ENCODE results near the gene SYCP2L.

SYCP2L gene

GRCh38 chr6:10970731-10971130 lies 83.9 kb downstream of the SYCP2L start:
- Histone ChIP-seq H3K4me3 (replicated peaks; ENCODE audit: insufficient read depth, low read length) (no peak overlapping the region), H3K27ac (replicated peaks) (no peak overlapping the region), H3K27me3 (ENCODE audit: insufficient read depth, poor library complexity, severe bottlenecking) (no peaks in the 10 kb centered on the region)
- no peak for TF ChIP-seq SPI1 (IDR thresholded peaks at IDR 0.05; ENCODE audit: borderline replicate concordance, low read depth)
- TF ChIP-seq CTCF (IDR thresholded peaks at IDR 0.05; ENCODE audit: insufficient read depth, low read length) = no peak
- TF ChIP-seq, protein P1, sequence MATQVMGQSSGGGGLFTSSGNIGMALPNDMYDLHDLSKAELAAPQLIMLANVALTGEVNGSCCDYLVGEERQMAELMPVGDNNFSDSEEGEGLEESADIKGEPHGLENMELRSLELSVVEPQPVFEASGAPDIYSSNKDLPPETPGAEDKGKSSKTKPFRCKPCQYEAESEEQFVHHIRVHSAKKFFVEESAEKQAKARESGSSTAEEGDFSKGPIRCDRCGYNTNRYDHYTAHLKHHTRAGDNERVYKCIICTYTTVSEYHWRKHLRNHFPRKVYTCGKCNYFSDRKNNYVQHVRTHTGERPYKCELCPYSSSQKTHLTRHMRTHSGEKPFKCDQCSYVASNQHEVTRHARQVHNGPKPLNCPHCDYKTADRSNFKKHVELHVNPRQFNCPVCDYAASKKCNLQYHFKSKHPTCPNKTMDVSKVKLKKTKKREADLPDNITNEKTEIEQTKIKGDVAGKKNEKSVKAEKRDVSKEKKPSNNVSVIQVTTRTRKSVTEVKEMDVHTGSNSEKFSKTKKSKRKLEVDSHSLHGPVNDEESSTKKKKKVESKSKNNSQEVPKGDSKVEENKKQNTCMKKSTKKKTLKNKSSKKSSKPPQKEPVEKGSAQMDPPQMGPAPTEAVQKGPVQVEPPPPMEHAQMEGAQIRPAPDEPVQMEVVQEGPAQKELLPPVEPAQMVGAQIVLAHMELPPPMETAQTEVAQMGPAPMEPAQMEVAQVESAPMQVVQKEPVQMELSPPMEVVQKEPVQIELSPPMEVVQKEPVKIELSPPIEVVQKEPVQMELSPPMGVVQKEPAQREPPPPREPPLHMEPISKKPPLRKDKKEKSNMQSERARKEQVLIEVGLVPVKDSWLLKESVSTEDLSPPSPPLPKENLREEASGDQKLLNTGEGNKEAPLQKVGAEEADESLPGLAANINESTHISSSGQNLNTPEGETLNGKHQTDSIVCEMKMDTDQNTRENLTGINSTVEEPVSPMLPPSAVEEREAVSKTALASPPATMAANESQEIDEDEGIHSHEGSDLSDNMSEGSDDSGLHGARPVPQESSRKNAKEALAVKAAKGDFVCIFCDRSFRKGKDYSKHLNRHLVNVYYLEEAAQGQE (IDR thresholded peaks at IDR 0.05; ENCODE audit: insufficient replicate concordance, low read depth) = no peak
- no peak for TF ChIP-seq POLR2AphosphoS5 (IDR thresholded peaks at IDR 0.05; ENCODE audit: low read depth)
- no peak for TF ChIP-seq GABPA (IDR thresholded peaks at IDR 0.05; ENCODE audit: low read depth)
- no peak for DNase-seq (ENCODE audit: low read depth in 1 of 2, low spot score in 1 of 2)

DNA sequence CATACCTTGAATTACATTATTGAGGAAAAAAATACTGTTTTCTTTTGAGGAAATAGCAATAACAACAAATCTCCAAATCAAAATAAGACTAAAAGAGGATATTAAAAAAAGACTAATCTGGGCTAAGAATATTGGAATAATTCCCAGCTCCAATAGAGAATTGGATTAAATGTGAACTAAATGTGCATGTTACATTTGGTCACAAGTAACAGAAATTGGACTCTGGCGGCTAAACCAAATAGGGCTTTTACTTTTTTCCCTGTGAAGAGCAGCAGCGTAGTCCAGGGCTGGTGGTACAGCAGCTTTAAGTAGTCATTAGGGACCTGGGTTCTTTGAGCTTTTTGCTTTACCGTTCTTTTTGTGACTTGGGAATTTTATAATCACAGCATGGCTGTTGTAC lies 85.3 kb downstream of the SYCP2L start:
- H3K27me3 ChIP-seq (ENCODE audit: insufficient read depth, poor library complexity, severe bottlenecking) = no peaks in the 10 kb centered on the region
- DNase-seq (ENCODE audit: low read depth in 1 of 2, low spot score in 1 of 2) = no peak
- H3K27ac ChIP-seq (replicated peaks) = no peak overlapping the region
- TF ChIP-seq, protein P1 (IDR thresholded peaks at IDR 0.05; ENCODE audit: insufficient replicate concordance, low read depth) = no peak
- TF ChIP-seq CTCF (IDR thresholded peaks at IDR 0.05; ENCODE audit: insufficient read depth, low read length) (no peak), SPI1 (IDR thresholded peaks at IDR 0.05; ENCODE audit: borderline replicate concordance, low read depth) (no peak), GABPA (IDR thresholded peaks at IDR 0.05; ENCODE audit: low read depth) (no peak), POLR2AphosphoS5 (IDR thresholded peaks at IDR 0.05; ENCODE audit: low read depth) (no peak)
- no peak overlapping the region for H3K4me3 ChIP-seq (replicated peaks; ENCODE audit: insufficient read depth, low read length)

GRCh38 chr6:10976571-10976970 lies 89.7 kb downstream of the SYCP2L start:
- DNase-seq (ENCODE audit: low read depth in 1 of 2, low spot score in 1 of 2) = no peak
- H3K27ac ChIP-seq (replicated peaks) = no peak overlapping the region
- TF ChIP-seq CTCF (IDR thresholded peaks at IDR 0.05; ENCODE audit: insufficient read depth, low read length) = no peak
- TF ChIP-seq POLR2AphosphoS5 (IDR thresholded peaks at IDR 0.05; ENCODE audit: low read depth) = no peak
- no peak for TF ChIP-seq SPI1 (IDR thresholded peaks at IDR 0.05; ENCODE audit: borderline replicate concordance, low read depth)
- TF ChIP-seq GABPA (IDR thresholded peaks at IDR 0.05; ENCODE audit: low read depth) = no peak
- TF ChIP-seq, protein P1 (IDR thresholded peaks at IDR 0.05; ENCODE audit: insufficient replicate concordance, low read depth) = no peak
- H3K27me3 ChIP-seq (ENCODE audit: insufficient read depth, poor library complexity, severe bottlenecking) = no peaks in the 10 kb centered on the region
- H3K4me3 ChIP-seq (replicated peaks; ENCODE audit: insufficient read depth, low read length) = no peak overlapping the region
